Stimulated activated CD8-positive, alpha-beta memory T cell treated with anti-CD3 and anti-CD28 coated beads, Interleukin-15, amount 100 ng/mL, for 1 hour (primary cell): Measurements from ENCODE around the gene IGSF9.

Experiments
- DNase-seq: peaks from one replicate; pipeline ENCODE4 v3.0.0-alpha.2; 2020; ENCODE audit warnings: low read depth

The IGSF9 gene

DNA sequence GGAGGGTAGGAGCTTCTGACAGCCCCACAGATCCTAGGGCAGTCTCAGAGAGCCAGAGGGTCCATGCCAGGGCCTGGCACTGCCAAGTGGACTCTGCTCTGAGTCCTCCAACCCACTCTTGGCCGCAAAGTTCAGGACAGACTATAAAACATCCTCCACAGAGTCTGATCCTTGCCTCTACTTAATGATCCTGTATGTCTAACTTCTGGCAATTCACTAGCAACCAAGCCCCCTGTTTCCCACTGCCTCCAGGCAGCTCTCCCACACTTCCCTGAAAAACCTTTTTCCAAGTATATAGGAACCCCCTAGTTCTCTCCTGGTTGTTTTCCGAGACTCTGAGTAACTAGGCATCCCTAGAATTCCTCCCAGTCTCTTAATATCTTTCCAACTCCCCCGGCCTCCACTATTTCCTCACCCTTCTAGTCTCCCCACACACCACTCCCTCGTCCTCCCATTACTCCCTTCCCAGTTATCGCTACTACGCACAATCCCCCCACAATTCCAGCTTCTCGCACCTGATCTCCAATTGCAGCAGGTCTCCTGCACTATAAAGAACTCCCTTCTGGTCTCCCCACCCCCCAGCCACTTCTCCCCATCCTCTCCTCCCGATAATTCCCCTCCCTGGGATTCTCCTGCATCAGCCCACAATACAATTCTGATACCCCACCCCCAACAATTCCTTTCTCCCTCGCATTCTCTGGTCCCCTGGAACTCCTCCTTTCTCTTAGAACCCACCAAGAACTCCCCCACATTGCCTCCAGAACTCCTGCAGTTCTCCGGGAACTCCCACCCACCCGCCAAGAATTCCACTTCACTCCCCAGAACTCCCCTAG, 574 bp downstream of the IGSF9 start:
- no peak for DNase-seq

DNA sequence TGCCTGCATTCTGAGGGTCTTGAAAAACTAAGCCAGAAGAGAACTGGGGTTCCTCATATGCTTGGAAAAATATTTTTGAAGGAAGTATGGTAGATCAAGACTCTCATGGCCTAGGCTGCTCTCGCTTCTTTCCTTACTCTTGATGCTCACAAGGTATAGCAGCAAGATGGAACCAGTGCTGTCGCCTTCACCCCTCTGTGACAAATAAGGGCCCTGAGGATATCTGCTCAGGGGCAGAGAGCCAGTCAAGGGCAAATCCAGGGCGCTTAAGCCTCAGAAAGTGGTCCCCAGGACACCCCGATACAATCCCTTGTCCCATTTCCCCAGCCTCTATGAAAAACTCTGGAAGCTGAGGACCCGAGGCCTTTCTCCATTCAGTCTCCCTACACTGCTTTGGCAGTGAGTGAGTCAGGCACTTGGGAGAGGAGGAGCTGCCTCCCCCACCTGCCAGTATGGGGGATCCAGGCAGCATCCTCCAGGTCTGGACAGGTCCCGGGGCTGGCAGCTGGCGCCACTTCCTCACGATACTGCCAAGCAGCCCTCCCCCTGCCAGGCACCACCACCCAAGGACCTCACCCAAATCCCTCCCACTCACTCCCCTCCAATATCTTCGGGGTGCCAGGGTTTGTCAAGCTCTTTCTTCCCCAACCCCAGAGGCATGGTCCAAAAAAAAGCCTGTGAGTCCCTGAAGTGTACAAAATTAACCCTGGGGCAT, 1.3 kb downstream of the IGSF9 start:
- DNase-seq: no peak

DNA sequence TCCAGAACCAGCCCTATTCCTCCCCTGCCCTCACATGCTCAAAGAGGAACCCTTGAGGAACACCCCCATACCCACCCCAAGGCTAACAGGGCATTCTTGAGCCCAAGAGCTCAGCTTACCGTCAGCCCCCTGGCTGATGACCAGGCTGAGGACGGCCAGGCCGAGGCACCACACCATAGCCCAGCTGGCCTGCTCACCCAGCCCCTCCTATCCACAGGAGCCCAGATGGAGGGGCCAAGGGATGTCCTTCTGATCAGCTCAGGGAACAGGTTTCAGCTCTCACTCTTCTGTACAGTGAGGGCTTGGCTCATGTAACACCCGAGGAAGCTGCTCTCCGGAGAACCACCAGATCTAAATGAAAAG, 2.2 kb downstream of the IGSF9 start:
- DNase-seq: no peak

DNA sequence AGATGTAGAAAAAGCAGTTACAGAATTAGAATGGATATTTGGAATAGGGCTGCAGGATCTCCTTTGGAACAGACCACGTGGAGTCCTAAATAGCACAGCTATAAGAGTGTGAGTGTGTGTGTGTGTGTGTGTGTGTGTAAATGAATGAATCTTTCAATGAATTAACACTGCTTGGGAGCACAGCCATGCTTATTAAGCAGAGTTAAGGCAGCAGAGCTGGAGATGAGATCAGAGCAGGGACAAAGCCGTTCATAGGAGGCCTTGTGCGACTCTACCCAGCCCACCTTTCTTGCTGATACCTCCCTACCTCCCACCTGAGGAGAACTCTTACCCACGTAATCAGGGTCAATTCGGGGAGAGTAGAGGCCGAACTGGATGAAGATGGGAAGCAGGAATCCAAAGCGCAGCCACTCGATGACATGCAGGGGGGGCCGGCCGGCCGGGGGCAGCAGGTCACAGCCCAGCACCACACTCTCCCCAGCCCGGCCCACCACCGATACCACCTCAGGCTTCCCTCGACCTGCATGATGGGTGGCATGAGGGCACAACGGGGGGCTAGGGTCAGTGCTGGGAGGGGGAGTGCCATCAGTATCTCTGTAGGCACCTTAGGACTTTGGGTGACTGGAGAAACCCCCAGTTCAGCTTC, 2.7 kb downstream of the IGSF9 start:
- no peak for DNase-seq

DNA sequence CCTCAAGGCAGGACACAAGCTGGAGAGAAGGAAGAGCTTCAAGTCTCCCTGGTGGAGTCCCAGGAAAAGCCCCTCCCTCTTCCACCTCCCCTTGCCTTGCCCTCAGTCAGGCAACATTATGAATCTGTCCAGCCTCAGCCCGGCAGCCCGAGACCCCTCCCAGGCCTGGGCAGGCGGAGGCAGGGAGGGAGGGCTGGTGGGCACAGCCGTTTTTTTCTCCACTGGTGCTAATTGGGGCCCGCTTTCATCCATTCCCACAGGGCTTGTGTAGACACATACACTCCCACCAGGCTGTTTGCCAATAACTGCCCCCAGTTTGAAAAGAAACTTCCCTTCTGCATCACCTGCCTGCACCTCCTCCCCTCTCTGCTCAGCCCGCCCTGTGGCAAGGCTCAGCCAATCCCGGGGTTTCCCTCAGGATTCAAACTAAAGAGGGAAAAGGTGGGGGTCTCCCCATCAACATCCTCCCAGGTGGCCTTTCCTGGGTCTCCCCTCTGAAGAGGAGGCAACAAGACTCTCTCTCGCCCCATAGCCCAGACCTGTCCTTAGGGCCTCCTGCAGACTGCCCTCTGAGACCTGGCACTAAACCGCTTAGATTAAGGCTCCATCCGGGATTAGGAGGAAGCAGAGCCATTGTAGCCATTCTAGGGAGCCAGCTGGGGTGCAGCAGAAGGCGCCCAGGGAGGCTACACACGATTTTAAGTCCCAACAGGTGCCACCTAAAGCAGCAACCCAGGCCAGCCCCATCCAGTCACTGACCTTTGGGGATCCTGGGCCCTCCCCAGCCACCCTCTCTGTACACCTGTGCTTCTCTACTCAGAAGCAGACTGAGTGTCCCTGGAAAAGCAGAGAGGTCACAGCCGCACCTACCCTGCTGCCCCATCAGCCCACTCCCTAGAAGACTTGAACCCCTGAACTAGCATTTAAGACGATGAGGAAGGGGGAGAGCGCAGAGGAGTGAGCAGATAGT, 3.5 kb downstream of the IGSF9 start:
- no peak for DNase-seq

DNA sequence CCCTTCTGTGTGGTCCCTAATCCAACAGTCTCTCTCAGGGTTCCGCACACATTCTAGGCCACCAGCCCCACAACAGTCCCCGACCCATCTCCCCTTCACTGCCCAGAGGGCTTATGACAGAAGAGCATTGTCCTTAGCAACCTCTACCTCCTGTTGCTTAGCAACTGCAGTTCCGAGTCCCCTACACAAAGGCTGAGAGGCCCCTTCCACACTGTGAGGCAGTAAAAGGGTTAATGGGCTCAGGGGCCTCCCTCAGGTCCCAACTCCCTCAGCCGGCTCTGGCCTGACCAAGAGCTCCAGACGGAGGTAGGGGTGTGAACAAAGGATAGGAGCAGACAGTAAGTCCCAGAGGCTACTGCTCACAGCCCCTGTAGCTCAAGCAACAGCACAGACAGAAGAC, 4.3 kb downstream of the IGSF9 start:
- no peak for DNase-seq

DNA sequence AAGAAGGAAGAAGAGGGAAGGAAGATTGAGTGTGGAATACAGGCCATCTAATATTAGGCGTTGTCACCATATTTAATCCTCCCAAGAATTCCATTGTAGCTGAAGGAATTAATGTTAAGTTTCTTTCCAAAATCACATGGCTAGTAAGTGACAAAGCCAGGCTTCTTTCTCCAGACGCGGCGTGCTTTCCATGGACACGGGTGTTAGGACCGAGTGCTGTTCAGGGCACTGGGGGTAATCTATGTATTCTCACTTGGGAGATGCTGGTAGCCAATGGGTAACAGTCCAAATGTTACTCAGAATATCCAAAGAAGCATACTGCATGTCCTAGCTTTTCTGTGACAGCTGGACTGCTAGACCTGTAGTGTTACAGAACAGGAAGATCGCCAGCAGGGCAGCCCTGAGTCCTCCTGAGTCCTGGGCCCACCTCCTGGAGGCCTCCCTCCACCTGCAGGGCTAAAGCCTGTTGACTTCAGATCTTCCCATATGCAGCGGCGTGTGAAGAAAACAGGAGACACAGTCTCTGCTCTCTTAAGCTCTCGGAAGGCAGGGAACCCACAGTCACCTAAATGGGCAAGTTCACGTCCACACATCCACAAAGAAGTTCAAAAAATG, 5.3 kb downstream of the IGSF9 start:
- no peak for DNase-seq

DNA sequence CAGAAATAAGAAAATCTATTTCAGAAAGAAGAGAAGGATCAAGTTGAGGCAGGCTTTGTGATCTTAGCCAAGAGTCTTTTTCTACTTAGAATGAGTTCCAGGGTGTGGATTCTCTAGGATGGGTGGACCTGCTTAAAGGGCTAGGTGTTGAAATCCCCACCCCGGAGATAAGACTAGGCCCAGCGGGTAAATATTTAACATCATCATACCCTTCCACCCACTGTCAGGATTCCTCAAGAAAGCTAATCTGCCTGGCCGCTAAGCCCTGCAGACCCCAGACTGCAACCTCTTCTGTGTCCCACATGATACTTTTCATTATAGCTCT, 5.8 kb downstream of the IGSF9 start:
- DNase-seq: no peak

DNA sequence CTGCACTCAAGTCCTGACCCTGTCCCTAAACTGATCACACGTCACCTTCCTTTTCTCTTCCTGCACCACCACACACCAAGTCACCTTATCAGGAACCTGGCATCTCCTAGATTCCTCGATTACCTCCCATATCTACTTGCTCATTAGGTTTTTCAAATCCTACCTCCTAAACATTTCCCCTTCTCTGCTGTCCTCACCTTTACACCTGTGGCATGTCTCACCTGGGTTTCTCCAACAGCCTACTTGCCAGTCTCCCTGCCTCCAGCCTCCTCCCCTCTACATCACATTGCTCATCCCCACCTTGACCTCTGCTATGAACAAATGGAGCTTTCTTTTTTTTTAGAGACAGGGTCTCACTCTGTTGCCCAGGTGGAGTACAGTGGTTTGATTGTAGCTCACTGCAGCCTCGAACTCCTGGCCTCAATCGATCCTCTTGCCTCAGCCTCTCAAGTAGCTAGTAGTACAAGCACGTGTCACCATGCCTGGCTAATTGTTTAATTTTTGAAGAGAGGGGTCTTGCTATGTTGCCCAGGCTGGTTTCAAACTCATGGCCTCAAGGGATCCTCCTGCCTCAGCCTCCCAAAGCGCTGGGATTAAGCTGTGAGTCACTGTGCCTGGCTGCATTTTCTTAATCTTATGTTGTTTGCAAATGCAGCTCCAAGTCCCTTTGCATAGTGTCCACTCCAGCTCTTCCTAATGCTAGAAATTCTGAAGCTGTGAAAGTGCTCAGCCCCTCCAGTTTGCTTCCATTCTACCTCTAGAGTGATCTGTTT, 6.3 kb downstream of the IGSF9 start:
- no peak for DNase-seq

DNA sequence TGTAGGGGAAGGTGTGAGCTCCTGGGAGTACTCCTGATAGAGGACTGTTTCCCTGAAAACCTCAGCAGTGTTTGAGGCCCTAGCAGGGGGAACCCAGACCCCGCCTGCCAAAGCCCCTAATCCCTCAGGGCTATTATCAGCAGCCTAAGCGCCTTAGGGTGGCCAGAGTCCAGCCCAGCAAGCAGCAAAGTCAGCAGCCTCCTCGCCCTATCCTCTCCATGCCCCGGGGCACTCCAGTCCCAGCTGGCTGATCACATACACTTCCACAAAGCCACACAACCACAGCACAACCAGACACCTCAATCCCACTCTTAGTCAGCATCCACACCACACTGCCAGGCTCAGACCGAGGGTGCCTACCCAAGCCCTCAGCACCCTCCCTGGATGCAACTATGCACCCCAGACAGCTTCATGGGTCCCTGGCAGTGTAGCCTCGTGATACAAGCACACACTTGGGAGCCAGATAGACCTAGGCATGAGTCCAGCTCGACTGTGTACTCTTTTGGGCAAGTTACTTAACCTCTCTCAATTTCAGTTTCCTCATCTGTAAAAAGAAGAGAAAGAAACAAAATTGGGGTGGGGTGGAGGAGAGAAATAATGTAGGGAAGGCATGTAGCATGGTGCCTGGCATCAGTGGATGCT, 7.1 kb downstream of the IGSF9 start:
- DNase-seq: no peak

DNA sequence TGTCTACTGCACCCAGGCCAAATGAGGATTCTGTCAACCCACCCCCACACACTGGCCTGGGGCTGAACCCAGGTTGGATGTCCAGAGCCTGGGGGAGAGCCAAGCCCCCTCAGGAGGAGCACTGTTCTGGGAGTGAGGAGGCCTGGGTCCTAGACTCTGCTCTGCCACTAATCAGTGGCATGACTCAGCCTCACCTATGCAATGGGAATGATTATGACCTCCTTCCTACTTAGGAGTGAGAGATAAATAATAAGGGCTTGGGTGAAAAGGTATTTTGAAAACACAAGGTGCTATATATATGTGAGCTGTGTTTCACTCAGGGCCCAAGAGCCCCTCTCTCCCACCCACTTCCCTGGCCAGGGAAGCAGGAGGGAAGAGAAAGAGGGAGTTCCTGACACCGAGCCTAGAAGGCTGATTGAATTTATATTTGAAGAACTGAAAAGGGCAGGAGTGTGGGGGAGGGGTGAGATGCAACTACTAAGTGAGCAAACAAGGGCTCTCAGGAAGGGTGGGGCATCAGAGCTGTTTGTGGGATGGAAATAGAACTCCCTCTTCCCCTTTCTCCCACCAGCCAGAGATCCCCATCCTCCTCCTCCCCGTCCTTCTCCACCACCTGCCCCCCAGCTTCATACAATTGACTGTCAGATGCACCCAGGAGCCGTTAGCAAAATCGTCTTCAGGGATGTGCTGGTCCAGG, 8.2 kb downstream of the IGSF9 start:
- no peak for DNase-seq

DNA sequence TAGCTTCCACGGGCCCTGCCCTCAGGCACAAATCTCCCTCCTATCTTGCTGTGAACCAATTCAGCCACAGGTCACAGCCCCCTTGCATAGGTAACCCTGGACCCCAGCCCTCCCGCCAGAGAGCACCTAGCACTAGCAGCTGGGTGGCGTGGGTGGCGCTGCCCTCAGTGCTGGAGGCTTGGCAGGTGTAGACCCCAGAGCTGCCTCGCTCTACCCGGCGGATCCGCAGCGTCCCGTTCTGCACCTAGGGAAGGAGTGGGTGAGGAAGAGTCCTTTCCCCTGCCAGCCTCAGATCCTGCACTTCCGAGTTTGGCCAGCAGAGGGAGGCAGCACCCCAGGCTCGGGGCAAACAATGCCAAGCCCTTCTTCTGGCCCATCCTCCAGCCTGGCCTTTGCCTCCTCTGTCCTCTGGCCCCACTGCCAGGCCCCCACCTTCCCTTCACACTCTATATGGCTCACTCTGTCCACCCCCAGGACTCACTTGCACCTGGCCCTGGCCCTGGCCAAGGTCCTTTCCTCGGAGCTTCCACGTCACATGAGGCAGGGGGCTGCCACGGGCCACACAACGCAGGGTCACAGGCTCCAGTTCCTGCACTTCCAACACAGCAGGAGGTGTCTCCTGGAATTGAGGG, 9.0 kb downstream of the IGSF9 start:
- peak; percentile 78 for DNase-seq

DNA sequence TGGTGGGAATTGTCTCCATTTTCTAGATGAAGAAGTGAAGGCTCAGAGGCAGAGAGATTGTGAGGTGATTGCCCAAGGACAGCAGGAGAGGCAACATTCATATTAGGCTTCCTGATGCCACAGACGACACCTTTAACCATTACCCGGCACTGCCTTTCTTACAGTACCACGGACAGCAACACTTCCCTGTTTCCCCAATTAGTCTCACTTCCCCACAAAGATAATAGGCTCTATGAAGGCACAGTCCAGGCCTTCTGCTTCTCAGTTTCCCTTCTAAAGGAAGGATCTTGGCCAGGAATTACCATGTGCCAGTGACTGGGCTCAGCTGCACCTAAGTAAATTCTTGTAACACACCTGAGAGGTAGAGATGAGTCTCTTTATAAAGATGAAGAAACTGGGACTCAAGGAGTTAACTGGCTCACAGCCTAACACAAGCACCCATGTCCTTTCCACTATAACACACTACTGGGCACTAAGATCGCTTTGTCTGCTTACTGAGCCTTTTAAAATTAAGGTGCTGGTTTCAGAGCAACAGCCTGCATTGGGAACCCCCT, 9.6 kb downstream of the IGSF9 start:
- DNase-seq: no peak

DNA sequence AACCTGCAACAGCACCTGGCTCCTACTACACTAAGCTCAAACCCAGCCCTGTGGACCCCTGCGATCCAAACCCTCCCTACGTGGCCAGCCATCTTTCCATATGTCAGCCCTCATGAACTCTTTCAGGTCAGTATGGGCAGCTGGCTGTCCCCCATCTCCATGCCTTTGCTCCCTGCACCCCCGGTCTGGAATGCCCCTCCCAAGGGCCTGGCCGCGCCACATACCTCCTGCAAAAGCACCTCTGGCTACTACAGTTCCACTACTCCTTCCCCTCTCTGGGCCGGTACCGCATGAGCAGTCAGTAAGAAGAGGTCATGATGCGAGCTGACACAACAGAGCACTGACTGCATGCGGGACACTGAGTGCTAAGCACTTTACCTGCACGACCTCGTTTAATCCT, 10.1 kb downstream of the IGSF9 start:
- no peak for DNase-seq

DNA sequence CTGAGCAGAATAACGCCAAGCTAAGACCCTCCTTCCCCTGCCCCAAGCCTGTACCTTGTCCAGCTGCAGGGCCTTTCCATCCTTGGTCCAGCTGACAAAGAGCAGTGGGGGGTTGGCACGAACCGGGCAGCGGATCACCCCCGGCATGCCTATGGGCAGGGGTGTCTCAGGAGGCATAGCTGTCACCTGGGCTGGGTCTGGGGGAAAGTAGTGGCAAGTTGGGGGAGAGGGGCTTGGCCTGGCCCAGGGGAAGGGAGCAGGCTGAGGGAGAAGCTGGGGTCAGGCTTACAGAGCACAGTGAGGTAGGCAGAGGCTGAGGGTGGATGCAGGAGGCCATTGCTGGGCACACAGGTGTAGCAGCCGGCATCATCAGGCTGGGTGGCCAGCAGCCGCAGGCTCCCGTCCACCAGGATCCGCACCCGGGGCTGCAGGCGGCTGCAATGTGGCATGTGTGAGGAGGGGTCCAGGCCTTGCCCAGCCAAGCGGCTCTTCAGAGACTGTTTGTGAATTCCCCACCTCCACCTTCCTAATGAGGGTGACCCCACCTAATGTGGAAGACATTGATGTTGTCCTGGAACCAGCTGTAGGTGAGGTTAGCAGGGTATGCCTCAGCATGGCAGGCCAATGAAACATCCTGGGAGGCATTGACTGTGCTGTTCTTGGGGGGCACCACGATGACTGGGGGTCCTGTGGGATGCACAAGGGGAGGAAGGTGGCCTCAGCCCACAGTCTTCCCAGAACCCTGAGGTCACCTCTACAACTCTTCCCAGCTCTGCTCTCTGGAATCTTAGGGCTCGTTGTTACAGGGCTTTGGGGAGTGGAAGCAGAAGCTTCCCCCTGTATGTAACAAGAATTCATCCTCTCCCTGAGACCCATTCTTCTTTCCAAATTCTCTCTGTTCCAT, 11.0 kb downstream of the IGSF9 start:
- DNase-seq: no peak

DNA sequence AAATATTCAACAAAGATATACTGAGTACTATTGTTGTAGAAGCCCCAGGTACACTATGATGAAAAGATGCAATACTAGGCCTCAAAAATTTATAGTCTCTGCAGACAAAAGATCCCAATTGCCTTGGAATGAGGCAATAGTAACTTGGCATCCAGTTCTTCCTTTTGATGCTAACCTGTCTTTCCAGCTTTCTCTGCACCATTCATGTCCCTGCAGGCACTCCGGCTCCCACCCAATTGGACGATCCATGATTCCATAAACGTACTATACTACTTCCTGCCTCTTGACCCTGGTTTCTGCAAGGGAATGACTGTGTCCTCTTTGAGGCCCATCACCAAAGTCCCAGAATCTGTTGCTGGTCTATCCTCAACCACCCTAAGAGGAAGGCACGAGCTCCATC, 12.1 kb downstream of the IGSF9 start:
- DNase-seq: no peak

DNA sequence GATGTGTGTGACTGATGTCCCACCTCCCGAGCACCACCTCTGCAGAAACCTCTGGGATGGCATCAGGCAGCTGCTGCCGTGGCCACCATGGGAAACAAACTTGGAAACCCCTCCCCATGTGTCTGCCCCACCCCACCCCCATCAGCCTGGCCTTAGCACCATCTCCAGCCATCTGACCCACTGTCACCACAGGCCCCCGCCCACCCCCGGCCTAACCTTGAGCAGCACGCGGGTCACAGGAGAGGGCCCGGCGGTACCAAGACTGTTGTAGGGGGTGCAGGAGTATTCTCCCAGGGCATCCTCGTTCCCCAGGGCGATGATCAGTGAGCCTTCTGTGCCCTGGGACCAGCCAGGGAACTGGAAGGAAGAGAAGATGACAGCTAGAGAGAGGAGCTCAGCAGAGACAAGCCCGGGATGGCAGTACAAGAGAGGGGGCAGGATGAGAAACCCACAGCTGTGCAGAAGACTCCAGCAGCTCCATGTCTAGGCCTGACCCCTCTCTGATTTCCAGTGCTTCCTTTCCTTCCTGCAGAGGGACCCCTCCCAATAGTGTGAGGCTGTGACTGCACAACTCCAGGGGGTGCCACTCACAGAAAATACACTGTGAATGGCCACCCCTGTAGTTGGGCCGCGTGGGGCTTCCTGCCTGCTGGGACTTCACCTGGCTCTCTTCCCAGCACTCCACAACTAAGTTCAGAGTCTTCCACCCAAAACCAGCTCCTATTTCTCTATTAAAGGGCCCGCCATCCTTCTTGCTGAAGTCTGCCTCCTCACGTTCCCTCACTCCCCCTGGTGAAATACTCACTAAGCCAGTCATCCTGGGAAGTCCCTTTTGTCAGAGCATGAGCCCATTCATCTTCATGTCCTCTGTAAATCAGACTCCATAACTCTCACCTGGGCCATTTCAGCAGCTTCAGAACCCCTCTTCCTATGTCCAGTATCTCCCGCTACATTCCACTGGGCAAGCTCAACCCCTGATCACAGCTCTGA, 12.8 kb downstream of the IGSF9 start:
- DNase-seq: no peak
